Glutamatergic neuron (in vitro differentiated cells): ENCODE measurements around the gene KCNH3. TPM values are rescaled to one million over a fixed set of nuclear protein-coding genes. Genes with fewer than 3 reads are reported as not detected.

ENCODE experiments used
- DNase-seq: peaks from one replicate; pipeline ENCODE4 v3.0.0; 2022
- H3K27ac Mint-ChIP-seq: one replicate; pipeline ENCODE4 v1.8.0; 2020; ENCODE audit warnings: mild to moderate bottlenecking, mixed read lengths, inconsistent platforms; ENCODE audit not compliant: unreplicated experiment
- H3K27me3 Mint-ChIP-seq: one replicate; pipeline ENCODE4 v1.8.0; 2020; ENCODE audit warnings: mild to moderate bottlenecking, moderate library complexity, mixed read lengths, inconsistent platforms; ENCODE audit not compliant: unreplicated experiment
- H3K36me3 Mint-ChIP-seq: one replicate; pipeline ENCODE4 v1.8.0; 2020; ENCODE audit warnings: mild to moderate bottlenecking, mixed read lengths, inconsistent platforms; ENCODE audit not compliant: unreplicated experiment
- H3K4me1 Mint-ChIP-seq: one replicate; pipeline ENCODE4 v1.8.0; 2020; ENCODE audit warnings: mild to moderate bottlenecking, low read depth, mixed read lengths, inconsistent platforms; ENCODE audit not compliant: unreplicated experiment
- H3K4me3 Mint-ChIP-seq: one replicate; pipeline ENCODE4 v1.8.0; 2020; ENCODE audit warnings: mild to moderate bottlenecking, mixed read lengths, inconsistent platforms; ENCODE audit not compliant: unreplicated experiment
- H3K9me3 Mint-ChIP-seq: one replicate; pipeline ENCODE4 v1.8.0; 2020; ENCODE audit warnings: mild to moderate bottlenecking, moderate library complexity, mixed read lengths, inconsistent platforms; ENCODE audit not compliant: unreplicated experiment
- CTCF ChIP-seq: fragments of 200-600 bp; sonication (generic); IDR thresholded peaks from one replicate; pipeline ENCODE4 v1.5.0; 2021; ENCODE audit not compliant: partially characterized antibody, unreplicated experiment
- total RNA-seq: library from RNA; stranded (reverse); fragmentation: NEBNext Ultra II Directional; extraction: Animal tissue kit (Norgen Biotek cat#: 25700); gene quantifications from one replicate; pipeline ENCODE4 v1.2.1, GENCODE V29; 2021; ENCODE audit not compliant: unreplicated experiment

Gene KCNH3
- total RNA-seq, 1 donor from 2014 or later: 5.9 TPM

- TF ChIP-seq CTCF: no peak
- Mint-ChIP-seq H3K36me3 (no peaks in the 10 kb centered on the region), H3K4me1 (peaks cover 9% of the 10 kb centered on the region), H3K27ac (no peak overlapping the region), H3K27me3 (peaks cover 12% of the 10 kb centered on the region), H3K9me3 (no peaks in the 10 kb centered on the region), H3K4me3 (peak overlapping the region; percentile 82)
- DNase-seq: peak; percentile 47
These were observed 899 bp upstream of the KCNH3 start for GRCh38 chr12:49537752-49538509.

GRCh38 chr12:49539406-49540228, 787 bp downstream of the KCNH3 start:
- peaks cover 2% of the 10 kb centered on the region for H3K9me3 Mint-ChIP-seq
- H3K27ac Mint-ChIP-seq: peak overlapping the region; percentile 22
- peaks cover 19% of the 10 kb centered on the region for H3K4me1 Mint-ChIP-seq
- H3K27me3 Mint-ChIP-seq: peaks cover 11% of the 10 kb centered on the region
- H3K36me3 Mint-ChIP-seq: no peaks in the 10 kb centered on the region
- peak overlapping the region; percentile 71 for H3K4me3 Mint-ChIP-seq
- no peak for TF ChIP-seq CTCF
- DNase-seq: no peak

GRCh38 chr12:49540229-49541139, 1.7 kb downstream of the KCNH3 start:
- no peak for TF ChIP-seq CTCF
- Mint-ChIP-seq H3K4me1 (peaks cover 23% of the 10 kb centered on the region), H3K9me3 (peaks cover 4% of the 10 kb centered on the region), H3K27ac (no peak overlapping the region), H3K36me3 (no peaks in the 10 kb centered on the region), H3K4me3 (peak overlapping the region; percentile 67), H3K27me3 (peaks cover 17% of the 10 kb centered on the region)
- no peak for DNase-seq

GRCh38 chr12:49541140-49541861, 2.5 kb downstream of the KCNH3 start:
- Mint-ChIP-seq H3K27me3 (peaks cover 16% of the 10 kb centered on the region), H3K4me1 (peaks cover 23% of the 10 kb centered on the region), H3K4me3 (no peak overlapping the region), H3K27ac (no peak overlapping the region), H3K36me3 (no peaks in the 10 kb centered on the region), H3K9me3 (peaks cover 6% of the 10 kb centered on the region)
- DNase-seq: no peak
- TF ChIP-seq CTCF: no peak
